GM19452 (cell line): ENCODE data around the gene TMEM266.

Experiments used
- ATAC-seq: cut with Tn5 transposase; IDR thresholded peaks from one replicate; pipeline ENCODE4 v1.9.1; 2021; ENCODE audit not compliant: unreplicated experiment

Gene TMEM266

DNA sequence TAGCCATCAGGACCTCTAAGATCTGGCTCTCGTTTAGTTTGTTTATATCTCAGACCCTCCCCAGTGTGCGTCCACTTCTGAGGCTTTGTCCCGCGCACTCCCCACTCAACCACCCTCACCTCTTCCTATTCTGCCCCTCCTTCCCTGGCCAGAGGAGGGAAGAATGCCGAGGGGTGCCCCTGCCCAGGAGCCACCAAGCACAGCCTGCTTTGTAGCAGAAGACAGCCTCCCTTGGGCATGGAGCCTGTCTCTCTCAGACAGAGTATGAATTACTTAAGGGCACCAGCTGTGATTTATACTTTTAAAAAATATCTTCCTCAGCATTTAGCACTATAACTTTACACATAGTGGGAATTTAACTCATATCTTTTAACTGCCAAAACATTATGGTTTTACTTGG, 6.0 kb downstream of the TMEM266 start:
- no peak for ATAC-seq

DNA sequence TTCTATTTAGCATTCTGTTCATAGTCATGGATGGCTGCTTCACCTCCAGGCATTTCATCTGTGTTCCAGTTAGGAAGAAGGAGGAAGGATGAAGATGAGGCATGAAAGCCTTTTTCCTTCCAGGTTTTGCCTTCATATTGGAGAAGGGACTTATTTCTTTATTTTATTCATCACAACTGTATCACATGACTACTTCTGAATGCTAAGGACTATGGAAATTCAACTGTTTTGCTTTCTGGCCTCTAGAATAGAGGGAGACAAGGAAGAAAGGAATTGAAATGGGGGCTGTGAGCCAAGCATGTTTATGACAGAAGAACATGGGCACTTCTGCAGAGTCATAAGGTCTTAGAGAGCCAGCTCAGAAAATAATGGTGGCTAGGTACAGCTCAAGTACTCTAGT, 10.4 kb downstream of the TMEM266 start:
- no peak for ATAC-seq

DNA sequence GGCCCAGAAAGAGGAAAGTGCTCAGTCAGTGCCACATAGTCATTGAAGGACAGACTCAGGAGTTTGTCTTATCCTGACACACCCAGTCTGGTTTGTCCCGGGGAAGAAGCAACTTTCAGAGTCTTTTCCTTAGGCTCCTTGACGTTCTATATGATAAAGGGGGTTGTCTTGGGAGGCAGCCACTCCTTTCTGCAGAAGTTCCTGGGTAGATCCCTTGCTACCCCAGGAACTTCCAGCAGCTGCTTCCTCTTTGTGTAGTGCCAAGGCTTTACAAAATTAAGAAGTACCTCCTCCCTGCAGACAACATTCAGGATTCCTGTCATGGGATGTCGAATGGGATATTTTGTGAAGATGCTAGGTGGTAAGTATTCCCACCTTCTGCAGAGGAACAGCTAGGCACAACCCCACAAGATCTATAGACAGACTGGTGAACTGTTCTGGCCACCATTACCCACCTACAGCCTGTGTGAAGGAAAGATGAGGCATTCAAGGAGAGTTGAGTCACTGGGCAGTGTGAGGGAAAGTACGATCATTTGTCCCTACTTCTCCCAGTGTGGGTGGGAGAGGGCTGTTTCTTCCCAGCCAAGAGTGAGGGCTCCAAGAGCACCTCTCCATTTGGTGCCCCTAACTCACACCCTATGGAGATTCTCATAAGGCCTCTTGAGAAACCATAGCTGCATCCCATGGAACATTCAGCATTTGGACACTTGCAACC, 11.3 kb downstream of the TMEM266 start:
- ATAC-seq = no peak

DNA sequence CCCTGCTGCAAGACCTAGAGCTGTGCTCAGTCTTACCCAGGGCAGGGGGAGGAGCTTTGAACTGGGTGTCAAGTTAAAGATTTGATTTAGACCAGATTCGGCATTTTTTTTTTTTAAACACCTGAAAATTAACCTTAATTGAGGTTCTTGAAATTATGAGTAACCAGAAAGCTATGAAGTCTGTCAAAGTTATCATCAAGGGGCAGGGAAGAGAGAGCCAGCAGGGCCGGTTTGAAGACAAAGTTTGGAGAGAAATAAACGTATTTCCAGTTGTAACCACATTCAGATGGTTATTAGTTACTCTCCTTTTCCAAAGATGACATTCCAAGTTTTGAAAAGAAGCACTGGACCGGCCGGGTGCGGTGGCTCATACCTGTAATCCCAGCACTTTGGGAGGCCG, 12.0 kb downstream of the TMEM266 start:
- ATAC-seq = no peak

DNA sequence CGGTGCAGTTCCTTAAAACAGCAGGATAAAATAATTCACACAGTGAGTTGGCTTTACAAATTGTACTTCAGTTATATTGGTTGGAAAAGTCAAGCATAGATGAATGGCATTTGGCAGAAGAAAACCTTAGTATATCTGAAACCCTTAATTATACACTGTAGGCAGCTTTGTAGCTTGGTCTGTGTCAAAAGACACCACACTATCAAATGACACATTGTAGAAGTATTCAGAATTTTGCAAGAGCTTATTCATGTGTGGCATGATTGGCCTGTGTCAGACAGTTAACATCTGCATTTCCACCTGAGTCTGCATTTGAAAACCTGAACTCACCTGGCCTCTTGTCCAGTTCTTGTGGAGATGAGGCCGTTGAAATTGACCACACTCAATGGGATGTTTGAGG, 13.8 kb downstream of the TMEM266 start:
- no peak for ATAC-seq

DNA sequence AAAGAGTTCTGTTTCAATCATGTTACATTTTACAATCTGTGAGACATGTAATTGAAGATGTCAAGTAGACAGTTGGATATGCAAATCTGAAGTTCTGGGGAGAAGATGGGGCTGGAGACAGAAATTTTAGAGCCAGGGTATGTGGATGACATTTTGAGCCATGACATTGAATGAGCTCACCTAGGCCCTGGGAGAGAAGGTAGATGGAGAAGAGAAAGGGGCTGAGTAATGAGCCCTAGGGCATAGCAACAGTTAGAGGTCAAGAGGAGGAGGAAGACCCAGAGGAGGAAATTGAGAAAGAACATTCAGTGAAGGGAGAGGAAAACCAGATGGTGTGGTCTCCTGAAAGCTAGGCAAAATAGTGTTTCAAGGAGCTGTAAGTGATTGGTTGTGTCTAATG, 15.3 kb downstream of the TMEM266 start:
- ATAC-seq = no peak

DNA sequence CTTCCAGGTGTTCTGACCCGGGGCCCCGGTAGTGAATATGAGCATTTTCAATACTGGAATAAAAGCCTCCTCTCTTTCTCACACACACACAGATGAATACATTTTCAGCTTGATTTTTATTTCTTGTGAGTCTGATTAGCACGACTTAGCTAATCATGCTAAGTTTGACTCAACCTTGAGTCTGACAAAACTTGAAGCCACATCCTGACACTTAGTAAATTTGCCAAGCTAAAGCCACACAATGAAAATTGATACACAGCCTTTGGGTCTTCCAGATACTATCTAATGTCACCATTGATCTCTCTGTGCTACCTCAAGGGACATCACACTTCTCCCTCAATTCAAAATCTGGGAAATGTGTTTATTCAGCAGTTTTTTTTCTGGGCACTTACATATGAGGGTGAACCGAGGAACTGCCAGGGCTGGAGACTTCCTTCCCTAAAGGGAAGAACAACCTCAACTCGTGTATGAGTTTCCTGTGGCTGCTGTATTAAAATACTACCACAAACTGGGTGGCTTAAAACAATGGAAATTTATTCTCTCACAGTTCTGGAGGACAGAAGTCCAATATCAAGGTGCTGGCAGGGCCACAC, 18.6 kb downstream of the TMEM266 start:
- no peak for ATAC-seq

DNA sequence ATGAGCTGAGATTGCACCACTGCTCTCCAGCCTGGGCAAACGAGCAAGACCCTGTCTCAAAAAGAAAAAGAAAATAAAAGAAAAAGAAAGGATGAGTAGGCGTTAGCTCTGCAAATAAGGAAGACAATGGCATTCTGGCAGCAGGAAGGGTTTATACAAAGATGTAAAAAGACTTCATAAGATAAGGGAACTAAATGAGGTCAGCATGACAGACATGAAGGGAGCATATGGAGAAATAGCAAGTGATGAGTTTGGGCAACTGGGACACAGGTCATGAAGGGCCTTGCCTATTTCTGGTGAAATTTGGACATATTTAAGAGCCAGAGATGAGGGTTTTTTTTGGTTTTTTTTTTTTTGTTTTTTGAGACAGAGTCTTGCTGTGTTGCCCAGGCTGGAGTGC, 24.5 kb downstream of the TMEM266 start:
- no peak for ATAC-seq

DNA sequence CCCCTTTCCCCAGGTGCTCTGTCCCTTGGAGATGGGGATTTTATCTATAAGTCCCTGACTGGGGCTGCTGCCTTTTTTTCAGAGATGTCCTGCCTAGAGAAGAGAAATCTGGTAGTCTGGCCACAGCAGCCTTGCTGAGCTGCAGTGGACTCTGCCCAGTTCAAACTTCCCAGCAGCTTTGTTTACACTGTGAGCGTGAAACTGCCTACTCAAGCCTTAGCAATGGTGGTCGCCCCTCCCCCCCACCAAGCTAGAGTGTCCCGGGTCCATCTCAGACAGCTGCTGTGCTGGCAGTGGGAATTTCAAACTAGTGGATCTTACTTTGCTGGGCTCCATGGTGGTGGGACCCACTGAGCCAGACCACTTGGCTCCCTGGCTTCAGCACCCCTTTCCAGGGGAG, 38.9 kb downstream of the TMEM266 start:
- no peak for ATAC-seq

DNA sequence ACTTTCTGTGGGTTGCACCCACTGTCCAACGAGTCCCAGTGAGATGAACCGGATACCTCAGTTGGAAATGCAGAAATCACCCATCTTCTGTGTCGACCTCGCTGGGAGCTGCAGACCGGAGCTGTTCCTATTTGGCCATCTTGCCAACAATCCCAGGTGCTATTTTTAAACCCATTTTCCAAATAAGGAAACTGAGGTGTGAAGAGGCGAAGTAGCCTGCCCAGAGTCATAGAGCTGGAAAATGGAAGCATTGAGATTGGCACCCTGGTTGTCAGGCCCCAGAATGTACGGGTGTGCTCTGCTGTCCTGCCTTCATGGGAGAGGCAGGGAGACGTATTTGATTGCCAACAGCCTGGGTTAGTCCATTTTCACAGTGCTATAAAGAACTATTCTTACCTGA, 39.6 kb downstream of the TMEM266 start:
- no peak for ATAC-seq

DNA sequence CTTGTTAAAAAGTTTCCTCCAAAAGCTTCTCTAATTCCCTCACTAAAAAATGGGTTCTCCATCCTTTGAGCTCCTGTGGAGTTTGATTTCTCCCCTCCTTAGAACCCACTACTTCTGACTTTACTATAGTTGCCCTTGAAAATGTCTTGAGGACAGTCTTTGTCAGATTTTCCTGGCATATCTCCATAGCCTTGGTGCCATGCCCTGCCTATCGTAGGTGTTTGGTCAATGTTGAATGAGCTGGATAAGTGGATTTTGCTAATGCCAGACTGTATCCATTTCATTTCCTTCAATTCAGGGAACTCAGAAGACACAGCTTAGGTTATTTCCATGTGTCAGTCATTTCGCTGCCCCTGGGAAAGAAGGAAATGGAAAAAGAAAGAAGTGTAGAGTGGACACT, 40.6 kb downstream of the TMEM266 start:
- ATAC-seq = no peak

DNA sequence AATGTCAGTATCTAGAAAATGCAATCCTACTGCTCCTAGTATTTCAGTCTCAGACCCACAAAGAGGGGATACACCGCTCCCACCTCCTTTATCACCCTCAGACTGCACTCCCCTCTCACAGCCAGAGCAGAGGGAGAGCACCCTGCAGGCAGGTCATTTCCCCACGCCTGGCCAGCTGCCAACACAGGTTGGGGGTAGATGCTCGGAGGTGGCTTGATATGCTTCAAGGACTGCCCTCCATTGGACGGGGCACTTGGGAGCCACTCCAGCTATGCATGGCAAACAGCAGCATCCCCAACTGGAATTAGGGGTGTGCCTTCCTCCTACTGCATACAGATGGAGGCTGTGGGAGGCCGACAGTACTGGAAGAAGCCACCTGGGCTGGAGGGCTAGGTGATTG, 41.9 kb downstream of the TMEM266 start:
- ATAC-seq = no peak

DNA sequence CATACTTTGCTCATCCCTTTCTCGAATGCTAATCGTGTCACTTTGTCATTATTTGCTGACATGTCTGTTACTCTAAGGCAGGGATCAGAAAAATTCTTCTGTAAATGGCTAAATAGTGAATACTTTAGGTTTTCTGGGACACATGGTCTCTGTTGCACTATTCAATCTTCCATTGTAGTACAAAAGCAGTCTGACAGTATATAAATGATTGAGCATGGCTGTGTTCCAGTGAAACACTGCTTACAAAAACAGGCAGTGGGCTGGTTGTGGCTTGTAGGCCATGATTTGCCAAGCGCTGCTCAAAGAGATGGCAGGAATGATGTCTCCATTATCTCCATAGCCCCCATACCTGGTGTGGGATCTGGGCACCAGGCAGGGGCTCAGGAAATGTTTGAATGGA, 45.6 kb downstream of the TMEM266 start:
- no peak for ATAC-seq

DNA sequence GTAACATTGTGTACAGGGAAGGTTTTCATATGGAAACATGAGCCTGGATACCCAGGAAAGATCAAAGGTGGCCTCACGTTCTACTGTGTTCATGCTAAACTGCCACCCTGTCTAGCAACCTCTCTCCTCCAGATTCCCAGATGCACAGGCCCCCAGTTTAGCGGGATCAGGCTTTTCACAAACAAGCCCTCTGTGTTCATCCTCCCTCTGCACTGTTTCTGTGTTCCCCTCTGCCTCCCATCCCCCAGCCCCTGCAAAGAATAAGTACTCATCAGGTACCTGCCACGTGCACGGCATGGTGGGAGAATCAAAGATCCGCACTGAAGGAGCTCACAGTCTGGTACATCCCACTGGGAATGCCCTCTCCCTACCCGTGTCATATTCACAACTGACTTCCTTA, 46.1 kb downstream of the TMEM266 start:
- no peak for ATAC-seq

DNA sequence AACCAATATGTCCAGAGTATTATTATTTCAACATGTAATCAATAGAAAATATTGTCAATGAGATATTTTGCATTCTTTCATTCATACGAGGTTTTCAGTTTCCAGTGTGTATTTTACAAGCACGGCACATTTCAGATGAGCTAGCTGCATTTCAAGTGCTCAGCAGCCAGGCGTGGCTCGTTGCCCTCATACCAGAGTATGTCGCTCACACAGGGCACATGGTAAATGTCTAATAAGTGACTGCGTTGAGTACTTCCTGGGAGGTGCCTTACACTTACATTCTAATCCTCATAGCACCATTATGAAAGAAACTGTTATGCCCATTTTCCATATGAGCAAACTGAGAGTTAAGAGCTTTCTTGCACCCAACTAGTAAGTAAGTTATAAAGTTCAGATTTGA, 47.4 kb downstream of the TMEM266 start:
- no peak for ATAC-seq

DNA sequence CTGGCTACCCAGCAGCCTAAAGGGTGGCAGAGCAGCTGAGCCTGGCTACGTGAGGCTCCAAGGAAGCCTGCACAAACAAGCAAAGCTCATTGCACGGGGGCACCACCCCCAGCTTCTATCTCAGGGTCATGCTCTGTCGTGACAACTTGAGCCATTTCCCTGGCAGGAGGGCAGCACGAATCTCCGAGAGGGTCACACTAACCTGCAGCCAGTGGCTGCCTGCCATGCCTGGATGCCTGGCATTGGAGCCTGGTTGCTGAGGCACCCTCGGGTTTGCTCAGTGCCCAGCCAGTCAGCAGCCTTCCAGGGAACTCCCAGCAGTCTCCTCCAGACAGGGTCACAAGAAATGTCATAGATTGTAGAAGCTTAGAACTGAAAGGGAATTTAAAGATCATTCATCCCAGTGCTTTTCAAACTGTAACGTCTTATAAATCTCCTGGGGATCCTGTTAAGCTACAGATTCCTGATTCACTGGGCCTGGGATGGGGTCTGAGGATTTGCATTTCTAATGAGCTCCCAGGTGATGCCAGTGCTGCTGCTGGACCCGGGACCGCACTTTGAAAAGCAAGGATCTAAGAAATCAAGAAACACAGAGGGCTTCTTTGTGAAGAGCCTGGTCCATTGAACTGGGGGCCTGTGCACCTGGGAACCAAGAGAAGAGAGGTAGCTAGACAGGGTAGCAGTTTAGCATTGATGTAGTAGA, 48.4 kb downstream of the TMEM266 start:
- no peak for ATAC-seq

DNA sequence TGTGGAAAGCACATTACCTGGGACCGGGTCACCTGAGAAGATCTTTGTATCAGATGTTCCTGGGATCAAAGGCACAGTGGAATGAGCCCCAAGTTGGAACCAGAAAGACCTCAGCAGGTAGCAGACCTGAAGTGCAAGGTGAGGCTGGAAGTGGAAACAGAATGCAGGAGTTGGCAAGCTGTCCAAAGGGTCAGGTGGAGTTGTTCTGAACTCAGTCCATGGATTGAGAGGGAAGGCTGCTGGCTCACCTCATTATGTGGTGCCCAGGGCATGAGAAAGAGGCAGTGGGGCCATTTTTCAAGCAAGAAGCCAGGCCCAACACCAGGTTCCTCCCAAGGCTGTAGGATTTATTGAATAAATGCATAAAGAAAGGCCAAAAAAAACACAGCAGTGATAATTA, 49.3 kb downstream of the TMEM266 start:
- no peak for ATAC-seq

DNA sequence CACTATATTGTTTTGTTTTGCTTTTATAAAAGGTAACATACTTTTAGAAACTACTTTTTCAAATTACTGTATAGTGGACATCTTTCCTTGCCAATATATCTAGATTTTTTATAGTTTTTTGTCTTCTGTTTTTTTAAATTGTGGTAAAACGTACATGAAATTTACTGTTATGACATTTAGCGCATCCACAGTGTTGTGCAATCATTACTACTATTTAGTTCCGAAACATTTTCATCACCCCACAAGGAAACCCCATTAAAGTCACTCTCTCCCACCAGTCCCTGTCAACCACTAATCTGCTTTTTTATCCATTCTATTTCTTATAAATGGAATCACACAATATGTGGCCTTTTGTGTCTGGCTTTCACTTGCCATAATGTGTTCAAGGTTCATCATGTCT, 54.8 kb downstream of the TMEM266 start:
- ATAC-seq = no peak

DNA sequence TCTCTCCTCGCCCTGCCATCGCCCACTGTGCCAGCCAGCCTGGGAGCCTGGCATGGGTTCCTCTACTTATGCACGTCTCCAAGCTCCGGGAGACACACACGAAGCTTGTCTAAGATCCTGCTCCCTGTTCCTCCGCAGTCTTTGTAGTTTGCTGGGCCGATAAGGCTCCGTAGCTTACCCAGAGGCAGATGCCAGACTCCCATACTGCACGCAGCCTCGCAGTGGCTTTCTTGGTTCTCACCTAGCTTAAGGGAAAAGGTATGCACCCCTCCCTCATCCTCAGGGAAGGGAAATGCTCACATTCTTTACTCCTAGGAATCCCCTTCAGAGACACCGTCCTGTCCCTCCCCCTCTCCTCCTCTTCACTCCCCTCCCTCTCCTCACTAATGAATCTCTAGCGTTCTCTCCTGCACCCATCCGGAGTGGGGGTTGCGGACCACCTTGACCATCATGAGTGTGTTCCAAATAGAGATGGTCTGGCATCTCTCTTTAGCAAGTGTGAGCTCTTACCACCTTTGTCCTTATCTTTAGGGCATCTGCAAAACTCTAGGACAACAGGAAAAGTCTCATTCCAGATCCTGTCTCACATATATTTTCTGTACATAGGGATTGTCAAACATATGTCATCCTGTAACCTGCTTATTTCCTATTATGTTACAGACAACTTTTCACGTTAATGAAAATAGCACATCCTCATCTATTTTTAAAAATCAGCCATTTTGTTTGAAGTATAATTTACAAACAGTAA, 56.5 kb downstream of the TMEM266 start:
- ATAC-seq = no peak

DNA sequence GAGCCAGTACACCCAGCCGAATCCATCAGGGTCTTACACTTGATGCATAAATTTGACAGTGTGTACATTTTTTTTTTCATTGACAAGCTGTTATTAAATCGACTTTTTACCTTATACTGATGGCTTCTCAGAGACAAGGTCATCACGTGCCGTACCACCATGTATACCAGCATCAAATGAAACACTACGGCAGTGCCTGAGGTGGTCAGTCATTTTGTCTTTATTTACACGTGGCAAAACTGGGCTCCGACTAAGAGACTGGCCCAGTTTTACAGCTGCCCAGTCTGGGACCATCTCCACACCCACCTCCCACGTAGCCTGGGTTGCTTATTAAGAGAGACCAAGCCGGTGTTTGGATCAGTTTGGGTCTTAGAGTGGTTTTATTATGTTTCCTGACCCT, 57.4 kb downstream of the TMEM266 start:
- ATAC-seq = no peak

DNA sequence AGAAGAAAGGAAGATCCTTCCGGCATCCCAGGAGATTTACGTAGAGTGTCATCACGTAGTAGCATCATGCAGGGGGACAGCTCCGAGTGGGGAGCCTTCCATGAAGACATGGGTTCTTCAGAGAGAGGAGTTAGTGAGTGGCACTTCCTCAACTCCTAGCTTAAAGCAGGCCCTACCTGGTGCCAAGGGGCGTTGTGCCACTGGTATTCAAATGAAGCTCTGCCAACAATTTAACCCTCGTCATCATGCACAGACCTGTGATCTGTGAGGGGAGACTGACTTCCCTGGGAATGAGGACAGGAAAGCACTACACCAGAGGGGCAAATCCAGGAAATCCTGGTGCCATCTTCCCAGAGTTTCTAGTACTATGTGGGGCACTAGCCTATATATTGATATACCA, 59.0 kb downstream of the TMEM266 start:
- no peak for ATAC-seq

DNA sequence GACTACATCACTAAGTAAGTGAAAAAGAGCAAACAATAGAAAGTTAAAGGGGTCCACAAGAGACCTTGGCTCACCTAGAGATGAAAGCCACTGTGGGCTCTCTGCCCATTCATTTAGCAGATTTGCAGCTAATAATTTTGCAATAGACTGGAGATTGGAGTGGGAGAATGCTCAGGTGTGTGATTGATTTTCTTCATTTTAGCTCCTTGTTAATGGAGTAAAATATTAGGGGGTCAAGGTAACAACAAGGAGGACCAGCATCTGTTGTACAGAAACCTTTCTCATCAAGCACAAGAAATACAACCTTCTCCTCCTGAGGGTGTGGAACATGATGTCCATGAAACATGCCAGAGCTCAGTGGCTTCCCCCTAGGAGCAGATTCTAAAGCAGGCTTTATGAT, 63.2 kb downstream of the TMEM266 start:
- no peak for ATAC-seq
